Astrocyte (in vitro differentiated cells and primary cell): ENCODE measurements around the gene METRNL. TPM values are rescaled to one million over a fixed set of nuclear protein-coding genes. Genes with fewer than 3 reads are reported as not detected.

Source experiments
- DNase-seq: peaks from one replicate; pipeline ENCODE4 v3.0.0-alpha.2; 2010; ENCODE audit warnings: low read depth
- FAIRE-seq: peaks from 2 replicates; lab custom pipeline; 2011; peaks lifted over from hg19 to GRCh38; lab: Jason Lieb, UNC
- H2AFZ ChIP-seq: 2 replicates; pipeline ENCODE4 v1.6.0; 2012; ENCODE audit warnings: low read depth, low read length, inconsistent platforms
- H3K27ac ChIP-seq: 2 replicates; pipeline ENCODE4 v1.5.1; 2011; ENCODE audit warnings: low read depth, low read length, inconsistent platforms
- H3K27me3 ChIP-seq: 2 replicates; pipeline ENCODE4 v1.6.0; 2011; ENCODE audit warnings: low read length, inconsistent platforms; ENCODE audit not compliant: insufficient read depth
- H3K36me3 ChIP-seq: 2 replicates; pipeline ENCODE4 v1.5.1; 2011; ENCODE audit warnings: low read length, inconsistent platforms; ENCODE audit not compliant: insufficient read depth
- H3K4me1 ChIP-seq: 2 replicates; pipeline ENCODE4 v1.5.1; 2011; ENCODE audit warnings: low read length, inconsistent platforms; ENCODE audit not compliant: insufficient read depth
- H3K4me2 ChIP-seq: 2 replicates; pipeline ENCODE4 v1.6.0; 2012; ENCODE audit warnings: low read length, inconsistent platforms
- H3K4me3 ChIP-seq: 2 replicates; pipeline ENCODE4 v1.5.1; 2011; ENCODE audit warnings: low read depth, mild to moderate bottlenecking, low read length, inconsistent platforms; ENCODE audit not compliant: insufficient read depth
- H3K79me2 ChIP-seq: 2 replicates; pipeline ENCODE4 v1.6.0; 2012; ENCODE audit warnings: mild to moderate bottlenecking, low read length, inconsistent platforms; ENCODE audit not compliant: insufficient read depth
- H3K9ac ChIP-seq: 2 replicates; pipeline ENCODE4 v1.6.0; 2012; ENCODE audit warnings: mild to moderate bottlenecking, low read length, inconsistent platforms
- H3K9me3 ChIP-seq: 2 replicates; pipeline ENCODE4 v1.5.1; 2012; ENCODE audit warnings: low read depth, mild to moderate bottlenecking, low read length, inconsistent platforms; ENCODE audit not compliant: insufficient read depth
- H4K20me1 ChIP-seq: 2 replicates; pipeline ENCODE4 v1.6.0; 2012; ENCODE audit warnings: low read length, inconsistent platforms; ENCODE audit not compliant: insufficient read depth
- H3K27ac Mint-ChIP-seq: one replicate; pipeline ENCODE4 v1.8.0; 2021; ENCODE audit warnings: mild to moderate bottlenecking, mixed read lengths; ENCODE audit not compliant: unreplicated experiment
- H3K27me3 Mint-ChIP-seq: one replicate; pipeline ENCODE4 v1.8.0; 2021; ENCODE audit warnings: low read depth, mixed read lengths; ENCODE audit not compliant: unreplicated experiment
- H3K36me3 Mint-ChIP-seq: one replicate; pipeline ENCODE4 v1.8.0; 2021; ENCODE audit warnings: low read depth, mixed read lengths; ENCODE audit not compliant: unreplicated experiment
- H3K4me1 Mint-ChIP-seq: one replicate; pipeline ENCODE4 v1.8.0; 2021; ENCODE audit warnings: low read depth, mixed read lengths; ENCODE audit not compliant: unreplicated experiment
- H3K4me3 Mint-ChIP-seq: one replicate; pipeline ENCODE4 v1.8.0; 2021; ENCODE audit warnings: mild to moderate bottlenecking, moderate library complexity, mixed read lengths; ENCODE audit not compliant: unreplicated experiment
- H3K9me3 Mint-ChIP-seq: one replicate; pipeline ENCODE4 v1.8.0; 2021; ENCODE audit warnings: mild to moderate bottlenecking, mixed read lengths; ENCODE audit not compliant: unreplicated experiment
- EZH2 ChIP-seq: IDR thresholded peaks from 2 replicates; pipeline ENCODE4 v1.6.1; 2012; ENCODE audit warnings: mild to moderate bottlenecking, low read length, inconsistent platforms; ENCODE audit not compliant: insufficient read depth
- total RNA-seq: library from RNA; stranded (reverse); gene quantifications from 2 replicates; pipeline ENCODE4 v1.2.1, GENCODE V29; 2021
- TF ChIP-seq, protein P1 (sequence below): IDR thresholded peaks from 2 replicates; pipeline ENCODE4 v1.5.1; 2011; ENCODE audit warnings: low read depth, mild to moderate bottlenecking, inconsistent platforms, low read length, moderate library complexity; ENCODE audit not compliant: insufficient read depth

METRNL gene
- total RNA-seq, 1 donor from 2014 or later = 36.7 TPM

DNA sequence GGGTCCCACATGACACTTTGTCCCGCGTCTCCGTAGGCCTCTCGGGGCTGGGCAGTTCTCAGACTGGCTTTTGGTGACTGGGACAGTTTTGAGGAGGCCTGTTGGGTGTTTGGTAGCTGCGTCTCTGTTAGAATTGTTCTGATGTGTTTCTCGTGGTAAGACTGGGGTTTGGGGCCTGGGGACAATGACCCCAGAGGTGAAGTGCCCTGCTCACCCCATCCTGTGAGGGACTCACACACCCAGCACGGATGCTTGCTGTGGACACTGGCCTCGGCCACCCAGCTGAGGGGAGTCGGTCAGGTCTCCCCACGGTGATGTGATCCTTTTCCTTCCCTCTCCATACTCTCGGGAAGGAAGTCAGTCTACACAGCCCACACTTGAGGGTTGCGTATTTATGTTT is 50.3 kb downstream of the METRNL start:
- H3K27ac ChIP-seq = no peak overlapping the region
- Mint-ChIP-seq H3K27me3 (peaks cover 50% of the 10 kb centered on the region), H3K4me1 (peaks cover 5% of the 10 kb centered on the region), H3K4me3 (no peak overlapping the region), H3K36me3 (peaks cover 2% of the 10 kb centered on the region), H3K9me3 (peaks cover 8% of the 10 kb centered on the region), H3K27ac (no peak overlapping the region)
- no peaks in the 10 kb centered on the region for H3K4me1 ChIP-seq
- no peaks in the 10 kb centered on the region for H4K20me1 ChIP-seq
- peaks cover 9% of the 10 kb centered on the region for H3K27me3 ChIP-seq
- no peaks in the 10 kb centered on the region for H3K9me3 ChIP-seq
- H3K9ac ChIP-seq = no peak overlapping the region
- DNase-seq (no peak), FAIRE-seq (no peak)
- no peak overlapping the region for H3K4me2 ChIP-seq
- TF ChIP-seq, protein P1, sequence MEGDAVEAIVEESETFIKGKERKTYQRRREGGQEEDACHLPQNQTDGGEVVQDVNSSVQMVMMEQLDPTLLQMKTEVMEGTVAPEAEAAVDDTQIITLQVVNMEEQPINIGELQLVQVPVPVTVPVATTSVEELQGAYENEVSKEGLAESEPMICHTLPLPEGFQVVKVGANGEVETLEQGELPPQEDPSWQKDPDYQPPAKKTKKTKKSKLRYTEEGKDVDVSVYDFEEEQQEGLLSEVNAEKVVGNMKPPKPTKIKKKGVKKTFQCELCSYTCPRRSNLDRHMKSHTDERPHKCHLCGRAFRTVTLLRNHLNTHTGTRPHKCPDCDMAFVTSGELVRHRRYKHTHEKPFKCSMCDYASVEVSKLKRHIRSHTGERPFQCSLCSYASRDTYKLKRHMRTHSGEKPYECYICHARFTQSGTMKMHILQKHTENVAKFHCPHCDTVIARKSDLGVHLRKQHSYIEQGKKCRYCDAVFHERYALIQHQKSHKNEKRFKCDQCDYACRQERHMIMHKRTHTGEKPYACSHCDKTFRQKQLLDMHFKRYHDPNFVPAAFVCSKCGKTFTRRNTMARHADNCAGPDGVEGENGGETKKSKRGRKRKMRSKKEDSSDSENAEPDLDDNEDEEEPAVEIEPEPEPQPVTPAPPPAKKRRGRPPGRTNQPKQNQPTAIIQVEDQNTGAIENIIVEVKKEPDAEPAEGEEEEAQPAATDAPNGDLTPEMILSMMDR = no peak
- TF ChIP-seq EZH2 = no peak
- H3K4me3 ChIP-seq = no peak overlapping the region
- H3K79me2 ChIP-seq = no peaks in the 10 kb centered on the region
- no peak overlapping the region for H2AFZ ChIP-seq
- no peaks in the 10 kb centered on the region for H3K36me3 ChIP-seq

DNA sequence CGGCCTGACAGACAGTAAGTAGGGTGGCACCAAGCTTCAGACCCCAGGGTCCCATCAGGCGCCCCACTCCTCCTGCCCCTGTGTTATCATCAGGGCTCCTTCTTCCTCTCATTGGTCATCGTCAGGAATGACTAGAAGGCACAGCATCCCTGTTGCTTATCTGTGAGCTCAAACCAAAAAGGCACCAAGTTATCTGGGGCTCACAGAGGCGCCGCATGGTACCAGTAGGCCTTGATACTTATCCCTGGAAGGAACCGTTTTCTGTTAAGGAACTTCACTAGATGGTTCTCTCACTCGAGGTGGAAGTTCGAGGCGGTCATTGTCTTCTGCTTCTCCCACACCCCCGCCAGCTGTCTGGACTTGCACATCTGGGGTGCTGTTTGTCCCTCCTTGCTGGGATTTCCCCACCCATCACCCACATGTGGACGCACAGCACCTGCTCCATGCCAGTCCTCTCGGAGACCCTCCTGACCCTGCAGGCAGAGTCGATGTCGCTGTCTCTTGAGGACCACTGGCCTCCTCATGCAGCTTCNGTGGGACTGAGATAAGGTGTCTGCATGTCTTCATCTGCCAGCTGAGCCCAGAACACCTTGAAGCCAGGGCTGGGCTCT is 52.1 kb downstream of the METRNL start:
- no peak overlapping the region for H3K27ac ChIP-seq
- Mint-ChIP-seq H3K27me3 (peaks cover 44% of the 10 kb centered on the region), H3K27ac (no peak overlapping the region), H3K36me3 (no peaks in the 10 kb centered on the region), H3K9me3 (peaks cover 4% of the 10 kb centered on the region), H3K4me1 (peaks cover 5% of the 10 kb centered on the region), H3K4me3 (no peak overlapping the region)
- peaks cover 6% of the 10 kb centered on the region for H3K27me3 ChIP-seq
- H3K4me3 ChIP-seq = no peak overlapping the region
- H4K20me1 ChIP-seq = no peaks in the 10 kb centered on the region
- TF ChIP-seq, protein P1 = no peak
- no peak for TF ChIP-seq EZH2
- H3K36me3 ChIP-seq = no peaks in the 10 kb centered on the region
- no peaks in the 10 kb centered on the region for H3K4me1 ChIP-seq
- H3K9ac ChIP-seq = no peak overlapping the region
- H3K4me2 ChIP-seq = no peak overlapping the region
- H2AFZ ChIP-seq = no peak overlapping the region
- DNase-seq (no peak), FAIRE-seq (no peak)
- no peaks in the 10 kb centered on the region for H3K79me2 ChIP-seq
- H3K9me3 ChIP-seq = no peaks in the 10 kb centered on the region

DNA sequence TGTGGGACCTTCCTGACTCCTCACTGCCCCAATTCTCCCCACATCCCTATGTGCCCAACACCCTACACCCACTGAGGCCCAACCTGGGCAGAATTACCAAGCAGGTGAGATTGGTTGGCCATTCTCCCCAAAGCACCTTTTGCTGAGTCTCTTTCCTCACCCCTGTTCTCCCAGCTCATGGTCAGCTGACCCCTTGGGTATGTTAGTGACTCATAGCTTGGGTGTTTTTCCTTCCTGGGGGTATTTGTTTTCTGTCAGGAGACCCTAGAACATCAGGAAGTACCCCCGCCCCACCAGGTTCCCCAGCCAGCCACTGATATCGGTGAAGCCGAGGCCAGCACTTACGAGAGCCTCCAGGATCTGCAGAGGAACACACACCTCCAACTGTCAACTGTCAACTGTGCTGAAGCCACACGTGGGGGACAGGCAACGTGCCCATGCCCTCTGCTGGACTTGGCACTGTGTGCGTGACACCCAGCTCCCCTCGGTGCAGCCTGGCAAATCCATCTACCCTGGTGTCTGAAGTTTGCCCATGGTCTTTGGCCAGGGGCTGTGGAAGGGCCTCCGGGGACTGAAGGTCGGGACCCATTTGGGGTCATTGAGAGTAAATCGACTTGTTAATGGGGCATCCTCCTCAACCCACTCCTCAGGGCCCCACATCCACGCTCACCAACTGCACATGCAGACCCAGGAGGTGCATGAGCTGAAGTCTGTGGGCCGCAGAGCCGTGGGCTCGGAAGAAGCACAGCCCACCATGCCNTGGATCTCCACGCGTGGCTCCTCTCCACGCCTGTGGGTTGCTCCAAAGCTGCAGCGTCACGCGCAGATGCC is 53.1 kb downstream of the METRNL start:
- TF ChIP-seq, protein P1 = no peak
- TF ChIP-seq EZH2 = no peak
- no peaks in the 10 kb centered on the region for H3K36me3 ChIP-seq
- no peaks in the 10 kb centered on the region for H4K20me1 ChIP-seq
- H3K9ac ChIP-seq = no peak overlapping the region
- H2AFZ ChIP-seq = no peak overlapping the region
- no peak overlapping the region for H3K27ac ChIP-seq
- DNase-seq = no peak
- Mint-ChIP-seq H3K4me3 (no peak overlapping the region), H3K27ac (no peak overlapping the region), H3K4me1 (peaks cover 5% of the 10 kb centered on the region), H3K27me3 (peaks cover 45% of the 10 kb centered on the region), H3K9me3 (peaks cover 4% of the 10 kb centered on the region), H3K36me3 (no peaks in the 10 kb centered on the region)
- H3K9me3 ChIP-seq = no peaks in the 10 kb centered on the region
- no peak overlapping the region for H3K4me3 ChIP-seq
- FAIRE-seq = no peak
- no peaks in the 10 kb centered on the region for H3K79me2 ChIP-seq
- H3K4me2 ChIP-seq = no peak overlapping the region
- no peaks in the 10 kb centered on the region for H3K4me1 ChIP-seq
- H3K27me3 ChIP-seq = peaks cover 3% of the 10 kb centered on the region
